HepG2 (cell line): ENCODE measurements around the gene SNAPC3. TPM values are rescaled to one million over a fixed set of nuclear protein-coding genes. Genes with fewer than 3 reads are reported as not detected.

Experiments used
- ARID5B ChIP-seq: IDR thresholded peaks from 2 replicates; pipeline ENCODE4 v1.4.0; 2020; ENCODE audit warnings: mild to moderate bottlenecking, missing genetic modification reagents
- CREB1 ChIP-seq, 2 experiments: fragments of 450-650 bp in 1 of 2; IDR thresholded peaks; 2 replicates each; pipeline ENCODE4 v1.6.1; 2016 to 2017; ENCODE audit warnings: control low read depth in 1 of 2, mild to moderate bottlenecking in 1 of 2, missing compliant biosample characterization in 1 of 2, missing genetic modification characterization in 1 of 2
- HES4 ChIP-seq: sonication (generic); formaldehyde crosslinking; IDR thresholded peaks from 2 replicates; pipeline ENCODE4 v1.9.0; 2021; ENCODE audit warnings: mild to moderate bottlenecking, missing genetic modification reagents, borderline replicate concordance
- IRX3 ChIP-seq: sonication (generic); formaldehyde crosslinking; IDR thresholded peaks from 2 replicates; pipeline ENCODE4 v1.8.1; 2023; ENCODE audit warnings: mild to moderate bottlenecking, low read depth, missing genetic modification reagents, borderline replicate concordance
- KAT8 ChIP-seq: IDR thresholded peaks from 2 replicates; pipeline ENCODE4 v1.6.1; 2016; ENCODE audit warnings: missing genetic modification reagents, missing compliant biosample characterization
- MYPOP ChIP-seq: sonication (generic); formaldehyde crosslinking; IDR thresholded peaks from 2 replicates; pipeline ENCODE4 v1.8.1; 2023; ENCODE audit warnings: mild to moderate bottlenecking, moderate library complexity, missing genetic modification reagents
- NFIB ChIP-seq: sonication (generic); formaldehyde crosslinking; IDR thresholded peaks from 2 replicates; pipeline ENCODE4 v1.9.0; 2021; ENCODE audit warnings: missing genetic modification reagents, mild to moderate bottlenecking, borderline replicate concordance
- NFYB ChIP-seq: sonication (generic); formaldehyde crosslinking; IDR thresholded peaks from 2 replicates; pipeline ENCODE4 v1.4.0; 2020; ENCODE audit warnings: missing genetic modification reagents
- PAF1 ChIP-seq: IDR thresholded peaks from 2 replicates; pipeline ENCODE4 v1.6.1; 2016; ENCODE audit warnings: missing genetic modification reagents, missing compliant biosample characterization
- RBAK ChIP-seq: sonication (generic); formaldehyde crosslinking; IDR thresholded peaks from 2 replicates; pipeline ENCODE4 v1.5.1; 2020; ENCODE audit warnings: mild to moderate bottlenecking, missing genetic modification reagents
- RBM22 ChIP-seq: fragments of 200-400 bp; formaldehyde crosslinking; optimal IDR thresholded peaks from 2 replicates; pipeline ENCODE3; 2017; ENCODE audit warnings: mild to moderate bottlenecking, low read length, moderate library complexity
- ZBTB37 ChIP-seq: sonication (generic); formaldehyde crosslinking; IDR thresholded peaks from 2 replicates; pipeline ENCODE4 v1.4.0; 2020; ENCODE audit warnings: mild to moderate bottlenecking, missing genetic modification reagents
- ZFP62 ChIP-seq: sonication (generic); formaldehyde crosslinking; IDR thresholded peaks from 2 replicates; pipeline ENCODE4 v1.4.0; 2020; ENCODE audit warnings: missing genetic modification reagents
- ZNF230 ChIP-seq: sonication (generic); formaldehyde crosslinking; IDR thresholded peaks from 2 replicates; pipeline ENCODE4 v1.4.0; 2020; ENCODE audit warnings: mild to moderate bottlenecking, missing genetic modification reagents
- ZNF430 ChIP-seq: sonication (generic); formaldehyde crosslinking; IDR thresholded peaks from 2 replicates; pipeline ENCODE4 v1.9.0; 2021; ENCODE audit warnings: mild to moderate bottlenecking, missing genetic modification reagents
- ZNF567 ChIP-seq: sonication (generic); formaldehyde crosslinking; IDR thresholded peaks from 2 replicates; pipeline ENCODE4 v1.8.1; 2023; ENCODE audit warnings: mild to moderate bottlenecking, missing genetic modification reagents, borderline replicate concordance
- ZNF775 ChIP-seq: sonication (generic); formaldehyde crosslinking; IDR thresholded peaks from 2 replicates; pipeline ENCODE4 v1.4.0; 2020; ENCODE audit warnings: missing genetic modification reagents, mild to moderate bottlenecking, moderate library complexity, borderline replicate concordance
- ZSCAN30 ChIP-seq: sonication (generic); formaldehyde crosslinking; IDR thresholded peaks from 2 replicates; pipeline ENCODE4 v1.5.0; 2020; ENCODE audit warnings: mild to moderate bottlenecking, missing genetic modification reagents
- polyA plus RNA-seq, 8 experiments: library from polyadenylated mRNA; depleted of rRNA in 3 of 8; stranded (reverse) in 7 of 8; unstranded in 1 of 8; fragments of >200 nt; fragmentation: Illumina TruSeq in 4 of 8; extraction: Trizol in 4 of 8; gene quantifications; 2 replicates each; pipeline versions ENCODE4 v1.2.1 to v1.2.3, GENCODE V29; 2011 to 2016; ENCODE audit warnings: low read depth in 4 of 8, missing spikeins in 1 of 8, mixed read lengths in 1 of 8; ENCODE audit not compliant: insufficient read depth in 1 of 8
- total RNA-seq, 5 experiments: library from RNA; depleted of rRNA; stranded (reverse); fragments of >200 nt; fragmentation: Illumina TruSeq; extraction: Trizol; gene quantifications; 2 replicates each; pipeline ENCODE4 v1.2.3, GENCODE V29; 2016; ENCODE audit warnings: low read depth in 1 of 5
- TF ChIP-seq, protein P1 (sequence below): IDR thresholded peaks from 2 replicates; pipeline ENCODE4 v1.6.1; 2016; ENCODE audit warnings: missing compliant biosample characterization, missing genetic modification reagents, borderline replicate concordance
- TF ChIP-seq, protein P2 (sequence below): IDR thresholded peaks from 2 replicates; pipeline ENCODE4 v1.6.1; 2018; ENCODE audit warnings: missing genetic modification reagents

SNAPC3 gene
- total and polyA plus RNA-seq, 2 of the 13 experiments (the other 11 are each of a cell fraction or from before 2014, with no cell fraction given) = 25.6 to 26.0 TPM

- TF ChIP-seq ZFP62 (peak; percentile 50; the same call in 1 of the 2 replicates), ZSCAN30 (CRISPR knock-in tag) (no peak), ZNF430 (CRISPR knock-in tag) (peak; percentile 80; the same call in 1 of the 2 replicates), NFYB (CRISPR knock-in tag) (peak; percentile 34; the same call in 1 of the 2 replicates), ZNF567 (CRISPR knock-in tag) (no peak; the same call in 1 of the 2 replicates), PAF1 (no peak), ZNF775 (CRISPR knock-in tag) (no peak), CREB1 (IDR thresholded peaks at IDR 0.05) (peak; percentile 68), CREB1 (CRISPR knock-in tag; IDR thresholded peaks at IDR 0.05) (peak; percentile 84), NFIB (CRISPR knock-in tag) (no peak), RBAK (CRISPR knock-in tag) (no peak), MYPOP (CRISPR knock-in tag) (0 out of 2 replicates have a peak, but pooled peaks have one; percentile 67), ZBTB37 (CRISPR knock-in tag) (no peak), KAT8 (CRISPR knock-in tag) (peak; percentile 91), RBM22 (no peak), ZNF230 (CRISPR knock-in tag) (peak; percentile 90; the same call in 1 of the 2 replicates), ARID5B (CRISPR knock-in tag) (peak; percentile 69), IRX3 (CRISPR knock-in tag) (peak; percentile 75; the same call in 1 of the 2 replicates), HES4 (no peak)
- TF ChIP-seq, protein P1, sequence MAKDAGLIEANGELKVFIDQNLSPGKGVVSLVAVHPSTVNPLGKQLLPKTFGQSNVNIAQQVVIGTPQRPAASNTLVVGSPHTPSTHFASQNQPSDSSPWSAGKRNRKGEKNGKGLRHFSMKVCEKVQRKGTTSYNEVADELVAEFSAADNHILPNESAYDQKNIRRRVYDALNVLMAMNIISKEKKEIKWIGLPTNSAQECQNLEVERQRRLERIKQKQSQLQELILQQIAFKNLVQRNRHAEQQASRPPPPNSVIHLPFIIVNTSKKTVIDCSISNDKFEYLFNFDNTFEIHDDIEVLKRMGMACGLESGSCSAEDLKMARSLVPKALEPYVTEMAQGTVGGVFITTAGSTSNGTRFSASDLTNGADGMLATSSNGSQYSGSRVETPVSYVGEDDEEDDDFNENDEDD = peak; percentile 76; the same call in 1 of the 2 replicates
- TF ChIP-seq, protein P2, sequence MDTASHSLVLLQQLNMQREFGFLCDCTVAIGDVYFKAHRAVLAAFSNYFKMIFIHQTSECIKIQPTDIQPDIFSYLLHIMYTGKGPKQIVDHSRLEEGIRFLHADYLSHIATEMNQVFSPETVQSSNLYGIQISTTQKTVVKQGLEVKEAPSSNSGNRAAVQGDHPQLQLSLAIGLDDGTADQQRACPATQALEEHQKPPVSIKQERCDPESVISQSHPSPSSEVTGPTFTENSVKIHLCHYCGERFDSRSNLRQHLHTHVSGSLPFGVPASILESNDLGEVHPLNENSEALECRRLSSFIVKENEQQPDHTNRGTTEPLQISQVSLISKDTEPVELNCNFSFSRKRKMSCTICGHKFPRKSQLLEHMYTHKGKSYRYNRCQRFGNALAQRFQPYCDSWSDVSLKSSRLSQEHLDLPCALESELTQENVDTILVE (CRISPR knock-in tag) = peak; percentile 93; the same call in 1 of the 2 replicates
These were observed at the start of gene SNAPC3 (continued) for GRCh38 chr9:15422372-15423230.
